Measurements from ENCODE around the gene ARG2. TPM values are rescaled to one million over a fixed set of nuclear protein-coding genes. Genes with fewer than 3 reads are reported as not detected.
A peak's percentile ranks its signal among the peaks of the same experiment; 100 is the strongest.

The ARG2 gene
- total RNA-seq, 1 donor from 2014 or later, result 0.77 TPM

- Histone ChIP-seq H3K27ac (no peak overlapping the region), H3K4me1 (no peaks in the 10 kb centered on the region), H3K9me3 (no peaks in the 10 kb centered on the region), H3K36me3 (peaks cover 13% of the 10 kb centered on the region), H3K27me3 (ENCODE audit: low read depth) (no peaks in the 10 kb centered on the region), H3K4me3 (no peak overlapping the region)
- no peak for TF ChIP-seq CTCF (IDR thresholded peaks at IDR 0.05)
- ATAC-seq (no peak), DNase-seq (no peak)
- intact Hi-C loops (cut with DNase I), result no loop called here
These were observed 46.1 kb downstream of the ARG2 start for GRCh38 chr14:67665868-67666267.

- no peak for DNase-seq
- peak; percentile 48 for TF ChIP-seq CTCF (IDR thresholded peaks at IDR 0.05)
- peaks cover 2% of the 10 kb centered on the region for H3K36me3 ChIP-seq
- no peaks in the 10 kb centered on the region for H3K27me3 ChIP-seq (ENCODE audit: low read depth)
- H3K4me3 ChIP-seq, result no peak overlapping the region
- peaks cover under 1% of the 10 kb centered on the region for H3K4me1 ChIP-seq
- intact Hi-C loops (cut with DNase I), result no loop called here
- peak; percentile 77 to 80 for ATAC-seq
- H3K9me3 ChIP-seq, result no peaks in the 10 kb centered on the region
- no peak overlapping the region for H3K27ac ChIP-seq
These were observed 47.2 kb downstream of the ARG2 start for GRCh38 chr14:67666750-67667449.

GRCh38 chr14:67668559-67668958 is 48.8 kb downstream of the ARG2 start:
- Histone ChIP-seq H3K9me3 (no peaks in the 10 kb centered on the region), H3K4me1 (peaks cover 17% of the 10 kb centered on the region), H3K27me3 (ENCODE audit: low read depth) (no peaks in the 10 kb centered on the region), H3K27ac (no peak overlapping the region), H3K36me3 (no peaks in the 10 kb centered on the region), H3K4me3 (no peak overlapping the region)
- intact Hi-C loops (cut with DNase I), result no loop called here
- DNase-seq, result no peak
- no peak for ATAC-seq
- no peak for TF ChIP-seq CTCF (IDR thresholded peaks at IDR 0.05)

GRCh38 chr14:67673451-67673850 is 53.7 kb downstream of the ARG2 start:
- intact Hi-C loops (cut with DNase I), result no loop called here
- no peak for TF ChIP-seq CTCF (IDR thresholded peaks at IDR 0.05)
- Histone ChIP-seq H3K27ac (no peak overlapping the region), H3K4me3 (peak overlapping the region; percentile 99), H3K9me3 (no peaks in the 10 kb centered on the region), H3K36me3 (peaks cover 11% of the 10 kb centered on the region), H3K27me3 (ENCODE audit: low read depth) (no peaks in the 10 kb centered on the region), H3K4me1 (peaks cover 29% of the 10 kb centered on the region)
- DNase-seq (no peak), ATAC-seq (no peak)

- peak overlapping the region; percentile 99 for H3K4me3 ChIP-seq
- no peaks in the 10 kb centered on the region for H3K9me3 ChIP-seq
- intact Hi-C loops (cut with DNase I), result no loop called here
- H3K4me1 ChIP-seq, result peaks cover 29% of the 10 kb centered on the region
- H3K27ac ChIP-seq, result peak overlapping the region; percentile 100
- DNase-seq (peak; percentile 85), ATAC-seq (peak; percentile 90 to 92)
- TF ChIP-seq CTCF (IDR thresholded peaks at IDR 0.05), result peak; percentile 34
- peaks cover 12% of the 10 kb centered on the region for H3K36me3 ChIP-seq
- no peaks in the 10 kb centered on the region for H3K27me3 ChIP-seq (ENCODE audit: low read depth)
These were observed 54.4 kb downstream of the ARG2 start for GRCh38 chr14:67674139-67674479.

Data from lower lobe of right lung (tissue), 2 donors.